Keratinocyte (primary cell): ENCODE data around the gene ASIC2. TPM values are rescaled to one million over a fixed set of nuclear protein-coding genes. Genes with fewer than 3 reads are reported as not detected.

Experiments
- DNase-seq: peaks from one replicate; pipeline ENCODE4 v3.0.0-alpha.2; 2011; ENCODE audit warnings: low read depth, missing footprints, low spot score
- FAIRE-seq: peaks from 2 replicates; lab custom pipeline; 2011; peaks lifted over from hg19 to GRCh38; lab: Jason Lieb, UNC
- H2AFZ ChIP-seq: 2 replicates; pipeline ENCODE4 v1.6.0; 2012; ENCODE audit warnings: low read length, control low read depth, inconsistent platforms; ENCODE audit not compliant: control insufficient read depth
- H3K27ac ChIP-seq: 2 replicates; pipeline ENCODE4 v1.5.1; 2011; ENCODE audit warnings: low read length; ENCODE audit not compliant: control insufficient read depth, insufficient read depth
- H3K27me3 ChIP-seq: 3 replicates; pipeline ENCODE4 v1.6.0; 2011; ENCODE audit warnings: low read length; ENCODE audit not compliant: control insufficient read depth, insufficient read depth; ENCODE audit errors: extremely low read depth
- H3K36me3 ChIP-seq, 2 experiments: 2 replicates in 1 of 2; 3 replicates in 1 of 2; pipeline ENCODE4 v1.5.1; 2011; ENCODE audit warnings: low read length in 2 of 2, mild to moderate bottlenecking in 1 of 2; ENCODE audit not compliant: control insufficient read depth in 2 of 2, insufficient read depth in 2 of 2; ENCODE audit errors: extremely low read depth in 1 of 2
- H3K4me1 ChIP-seq: 3 replicates; pipeline ENCODE4 v1.5.1; 2011; ENCODE audit warnings: low read length; ENCODE audit not compliant: control insufficient read depth, insufficient read depth; ENCODE audit errors: extremely low read depth
- H3K4me2 ChIP-seq: 3 replicates; pipeline ENCODE4 v1.6.0; 2011; ENCODE audit warnings: low read depth, low read length; ENCODE audit not compliant: control insufficient read depth, insufficient read depth; ENCODE audit errors: extremely low read depth
- H3K4me3 ChIP-seq, 3 experiments: fragments of 200-600 bp in 1 of 3; sonication (generic) in 1 of 3; 2 replicates in 2 of 3; 3 replicates in 1 of 3; pipeline ENCODE4 v1.5.1; 2011 to 2016; ENCODE audit warnings: low read length in 3 of 3, mild to moderate bottlenecking in 3 of 3, control low read depth in 2 of 3, inconsistent platforms in 1 of 3, low read depth in 1 of 3, mixed read lengths in 1 of 3, mixed run types in 1 of 3, moderate library complexity in 1 of 3; ENCODE audit not compliant: control insufficient read depth in 2 of 3, insufficient read depth in 2 of 3; ENCODE audit errors: extremely low read depth in 1 of 3
- H3K79me2 ChIP-seq: 2 replicates; pipeline ENCODE4 v1.6.0; 2012; ENCODE audit warnings: low read length; ENCODE audit not compliant: control insufficient read depth, insufficient read depth
- H3K9ac ChIP-seq: 3 replicates; pipeline ENCODE4 v1.6.0; 2011; ENCODE audit warnings: low read length; ENCODE audit not compliant: control insufficient read depth, insufficient read depth; ENCODE audit errors: extremely low read depth
- H3K9me1 ChIP-seq: 3 replicates; pipeline ENCODE4 v1.6.0; 2011; ENCODE audit warnings: low read length; ENCODE audit not compliant: control insufficient read depth, insufficient read depth; ENCODE audit errors: extremely low read depth
- H3K9me3 ChIP-seq: 2 replicates; pipeline ENCODE4 v1.5.1; 2012; ENCODE audit warnings: low read depth, low read length; ENCODE audit not compliant: control insufficient read depth
- H4K20me1 ChIP-seq: 3 replicates; pipeline ENCODE4 v1.6.0; 2011; ENCODE audit warnings: low read length; ENCODE audit not compliant: control insufficient read depth, insufficient read depth; ENCODE audit errors: extremely low read depth
- EZH2 ChIP-seq: IDR thresholded peaks from one replicate; pipeline ENCODE4 v1.6.1; 2012; ENCODE audit warnings: inconsistent platforms, mild to moderate bottlenecking, low read length, moderate library complexity
- dilution Hi-C: fragments of 300-500 bp; cut with MboI; formaldehyde crosslinking; loops from one replicate; pipeline ENCODE4 v1.7.0; 2020; ENCODE audit warnings: low sequenced_read_pairs; ENCODE audit not compliant: extremely low pct_ligation_motif_present
- polyA plus RNA-seq, 5 experiments: library from polyadenylated mRNA; depleted of rRNA in 3 of 5; stranded (reverse) in 3 of 5; stranded (forward) in 1 of 5; unstranded in 1 of 5; fragments of >200 nt; gene quantifications; 1 replicate in 1 of 5; 2 replicates in 3 of 5; 3 replicates in 1 of 5; pipeline versions ENCODE4 v1.2.1 to v1.2.3, GENCODE V29; 2011 to 2012; ENCODE audit warnings: missing spikeins in 2 of 5, low read depth in 1 of 5, low replicate concordance in 1 of 5
- TF ChIP-seq, protein P1 (sequence below), 3 experiments: IDR thresholded peaks in 1 of 3; conservative IDR thresholded peaks in 1 of 3; optimal IDR thresholded peaks in 1 of 3; 2 replicates in 2 of 3; 3 replicates in 1 of 3; pipeline versions ENCODE3 to v1.5.1; 2011; ENCODE audit warnings: low read length in 3 of 3, mild to moderate bottlenecking in 3 of 3, moderate library complexity in 2 of 3, control low read depth in 1 of 3, inconsistent platforms in 1 of 3; ENCODE audit not compliant: insufficient read depth in 2 of 3; ENCODE audit errors: extremely low read depth in 1 of 3

ASIC2 gene
- polyA plus RNA-seq, 1 donor (not counting 4 experiments of a cell fraction or from before 2014, with no cell fraction given): not detected

DNA sequence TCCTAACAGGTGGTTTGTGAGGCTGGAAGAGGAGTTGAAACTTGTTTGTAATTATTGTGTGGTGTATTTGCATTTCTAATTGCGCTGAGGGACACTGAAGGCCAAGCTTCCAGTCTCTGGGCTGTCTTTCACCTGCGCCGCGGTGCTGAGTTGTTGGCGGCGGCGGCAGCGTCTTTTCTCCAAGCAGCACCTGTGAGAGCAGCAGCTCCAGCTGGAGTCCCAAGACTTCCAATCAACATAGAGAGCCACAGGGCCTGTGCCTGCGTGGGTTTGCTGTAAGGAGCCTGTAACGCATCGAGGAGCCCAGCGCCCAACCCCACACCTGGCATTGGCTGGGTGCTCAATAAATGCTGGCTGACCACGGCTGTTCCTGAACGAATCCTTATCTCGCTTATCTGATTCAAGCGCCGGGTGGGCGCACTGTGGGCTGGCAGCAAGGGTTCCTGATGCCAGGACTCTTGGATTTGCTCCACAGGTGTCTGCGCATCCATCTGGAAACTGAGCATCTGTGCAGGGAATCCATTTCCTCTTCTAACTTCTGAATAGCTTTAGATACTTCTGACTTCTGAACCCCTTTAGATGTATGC is 138.1 kb downstream of the ASIC2 start:
- Histone ChIP-seq H3K79me2 (no peaks in the 10 kb centered on the region), H3K9me3 (no peaks in the 10 kb centered on the region), H3K4me1 (no peaks in the 10 kb centered on the region), H3K27me3 (peaks cover 5% of the 10 kb centered on the region), H3K9me1 (no peaks in the 10 kb centered on the region), H4K20me1 (no peaks in the 10 kb centered on the region), H3K27ac (no peak overlapping the region), H3K4me2 (no peak overlapping the region), H3K9ac (no peak overlapping the region), H3K4me3 (no peak overlapping the region), H3K36me3 (no peaks in the 10 kb centered on the region), H2AFZ (no peak overlapping the region)
- DNase-seq (no peak), FAIRE-seq (no peak)
- TF ChIP-seq, protein P1, sequence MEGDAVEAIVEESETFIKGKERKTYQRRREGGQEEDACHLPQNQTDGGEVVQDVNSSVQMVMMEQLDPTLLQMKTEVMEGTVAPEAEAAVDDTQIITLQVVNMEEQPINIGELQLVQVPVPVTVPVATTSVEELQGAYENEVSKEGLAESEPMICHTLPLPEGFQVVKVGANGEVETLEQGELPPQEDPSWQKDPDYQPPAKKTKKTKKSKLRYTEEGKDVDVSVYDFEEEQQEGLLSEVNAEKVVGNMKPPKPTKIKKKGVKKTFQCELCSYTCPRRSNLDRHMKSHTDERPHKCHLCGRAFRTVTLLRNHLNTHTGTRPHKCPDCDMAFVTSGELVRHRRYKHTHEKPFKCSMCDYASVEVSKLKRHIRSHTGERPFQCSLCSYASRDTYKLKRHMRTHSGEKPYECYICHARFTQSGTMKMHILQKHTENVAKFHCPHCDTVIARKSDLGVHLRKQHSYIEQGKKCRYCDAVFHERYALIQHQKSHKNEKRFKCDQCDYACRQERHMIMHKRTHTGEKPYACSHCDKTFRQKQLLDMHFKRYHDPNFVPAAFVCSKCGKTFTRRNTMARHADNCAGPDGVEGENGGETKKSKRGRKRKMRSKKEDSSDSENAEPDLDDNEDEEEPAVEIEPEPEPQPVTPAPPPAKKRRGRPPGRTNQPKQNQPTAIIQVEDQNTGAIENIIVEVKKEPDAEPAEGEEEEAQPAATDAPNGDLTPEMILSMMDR (optimal IDR thresholded peaks at IDR 0.05 in 1 of 3, IDR thresholded peaks at IDR 0.05 in 1 of 3, conservative IDR thresholded peaks at IDR 0.05 in 1 of 3; ENCODE audit: extremely low read depth in 1 of 3, insufficient read depth in 2 of 3, low read length in 3 of 3): no peak
- no peak for TF ChIP-seq EZH2
- dilution Hi-C loops: no loop called here

DNA sequence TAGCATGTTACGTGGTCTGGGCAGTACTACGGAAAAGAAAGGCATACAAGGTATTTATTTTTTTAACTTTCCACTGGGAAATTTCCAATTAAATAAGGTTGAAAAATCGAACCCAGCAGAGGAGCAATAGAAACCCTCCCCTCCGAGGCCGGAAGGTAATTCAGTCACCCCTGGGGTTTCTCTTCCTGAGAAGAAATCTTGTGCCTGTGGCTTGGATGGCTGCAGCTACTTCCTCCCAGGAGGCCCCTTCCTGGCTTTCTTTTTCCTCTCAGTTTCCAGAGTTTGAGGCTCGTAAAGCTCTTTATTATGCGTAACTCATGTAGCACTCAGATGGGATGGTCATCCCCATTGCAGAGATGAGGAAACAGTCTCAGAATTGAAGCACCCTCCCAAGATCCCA is 140.3 kb downstream of the ASIC2 start:
- no peak overlapping the region for H3K4me2 ChIP-seq
- dilution Hi-C loops: no loop called here

More for the DNA sequence above, 140.3 kb downstream of the ASIC2 start:
- H3K79me2 ChIP-seq: no peaks in the 10 kb centered on the region
- no peak overlapping the region for H3K4me3 ChIP-seq
- TF ChIP-seq, protein P1 (optimal IDR thresholded peaks at IDR 0.05 in 1 of 3, IDR thresholded peaks at IDR 0.05 in 1 of 3, conservative IDR thresholded peaks at IDR 0.05 in 1 of 3; ENCODE audit: extremely low read depth in 1 of 3, insufficient read depth in 2 of 3, low read length in 3 of 3): no peak
- no peak for TF ChIP-seq EZH2
- H2AFZ ChIP-seq: no peak overlapping the region
- H3K4me1 ChIP-seq: no peaks in the 10 kb centered on the region
- H3K27me3 ChIP-seq: peaks cover 4% of the 10 kb centered on the region
- H4K20me1 ChIP-seq: no peaks in the 10 kb centered on the region
- H3K36me3 ChIP-seq: no peaks in the 10 kb centered on the region
- no peaks in the 10 kb centered on the region for H3K9me1 ChIP-seq
- H3K9ac ChIP-seq: no peak overlapping the region
- H3K27ac ChIP-seq: no peak overlapping the region
- FAIRE-seq: no peak
- no peaks in the 10 kb centered on the region for H3K9me3 ChIP-seq
- DNase-seq: no peak
